ENCODE measurements around the gene ONECUT3.

ONECUT3 gene

GRCh38 chr19:1744822-1745563, 8.3 kb upstream of the ONECUT3 start:
- no peaks in the 10 kb centered on the region for H3K36me3 ChIP-seq
- no peak overlapping the region for H3K4me3 ChIP-seq (ENCODE audit: low read depth, low read length)
- H3K4me1 ChIP-seq: no peaks in the 10 kb centered on the region
- no peak for TF ChIP-seq CTCF (IDR thresholded peaks at IDR 0.05; ENCODE audit: low read depth, low read length)
- no peak for DNase-seq
- H3K9me3 ChIP-seq: no peaks in the 10 kb centered on the region
- H3K27me3 ChIP-seq: peaks cover 81% of the 10 kb centered on the region

- H3K9me3 ChIP-seq: no peaks in the 10 kb centered on the region
- H3K4me1 ChIP-seq: no peaks in the 10 kb centered on the region
- DNase-seq: no peak
- H3K4me3 ChIP-seq (ENCODE audit: low read depth, low read length): no peak overlapping the region
- peaks cover 81% of the 10 kb centered on the region for H3K27me3 ChIP-seq
- no peak for TF ChIP-seq CTCF (IDR thresholded peaks at IDR 0.05; ENCODE audit: low read depth, low read length)
- H3K36me3 ChIP-seq: no peaks in the 10 kb centered on the region
These were observed 7.7 kb upstream of the ONECUT3 start for GRCh38 chr19:1745589-1746031.

GRCh38 chr19:1746401-1747284, 6.7 kb upstream of the ONECUT3 start:
- H3K4me1 ChIP-seq: no peaks in the 10 kb centered on the region
- H3K9me3 ChIP-seq: no peaks in the 10 kb centered on the region
- H3K27me3 ChIP-seq: peaks cover 83% of the 10 kb centered on the region
- H3K36me3 ChIP-seq: no peaks in the 10 kb centered on the region
- H3K4me3 ChIP-seq (ENCODE audit: low read depth, low read length): no peak overlapping the region
- no peak for DNase-seq
- TF ChIP-seq CTCF (IDR thresholded peaks at IDR 0.05; ENCODE audit: low read depth, low read length): no peak

GRCh38 chr19:1747285-1748114, 5.8 kb upstream of the ONECUT3 start:
- no peaks in the 10 kb centered on the region for H3K4me1 ChIP-seq
- H3K27me3 ChIP-seq: peaks cover 83% of the 10 kb centered on the region
- no peak overlapping the region for H3K4me3 ChIP-seq (ENCODE audit: low read depth, low read length)
- no peaks in the 10 kb centered on the region for H3K9me3 ChIP-seq
- no peak for TF ChIP-seq CTCF (IDR thresholded peaks at IDR 0.05; ENCODE audit: low read depth, low read length)
- no peaks in the 10 kb centered on the region for H3K36me3 ChIP-seq
- DNase-seq: no peak

- DNase-seq: no peak
- H3K36me3 ChIP-seq: no peaks in the 10 kb centered on the region
- no peaks in the 10 kb centered on the region for H3K9me3 ChIP-seq
- no peaks in the 10 kb centered on the region for H3K4me1 ChIP-seq
- no peak overlapping the region for H3K4me3 ChIP-seq (ENCODE audit: low read depth, low read length)
- TF ChIP-seq CTCF (IDR thresholded peaks at IDR 0.05; ENCODE audit: low read depth, low read length): no peak
- H3K27me3 ChIP-seq: peaks cover 83% of the 10 kb centered on the region
These were observed 5.0 kb upstream of the ONECUT3 start for GRCh38 chr19:1748115-1748872.
